GM18505 (cell line): ENCODE results near the gene PPHLN1.

Source experiments
- ATAC-seq: cut with Tn5 transposase; IDR thresholded peaks from one replicate; pipeline ENCODE4 v1.9.1; 2021; ENCODE audit not compliant: unreplicated experiment
- POLR2A ChIP-seq: IDR thresholded peaks from 4 replicates; pipeline ENCODE4 v1.6.1; 2011; ENCODE audit warnings: borderline replicate concordance; ENCODE audit not compliant: insufficient read depth, insufficient read length; ENCODE audit errors: extremely low read depth

PPHLN1 gene

DNA sequence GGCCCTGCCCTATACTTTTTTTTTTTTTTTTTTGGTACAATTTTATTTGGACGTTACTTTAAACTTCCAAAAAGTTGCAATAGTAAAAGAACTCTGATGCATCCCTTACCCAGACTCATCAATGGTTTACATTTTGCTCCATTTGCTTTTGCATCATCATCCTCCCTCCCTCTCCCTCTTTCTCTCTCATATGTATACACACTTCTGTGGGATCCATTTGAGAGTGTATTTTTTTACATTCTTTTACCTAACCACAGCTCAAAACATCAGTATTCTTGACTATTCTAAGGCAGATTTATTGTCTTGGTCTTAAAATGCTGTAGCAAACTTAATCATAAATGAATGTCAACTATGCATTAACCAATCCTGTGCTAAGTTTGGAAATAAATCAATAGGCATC, 152.0 kb downstream of the PPHLN1 start:
- no peak for TF ChIP-seq POLR2A
- ATAC-seq: no peak

DNA sequence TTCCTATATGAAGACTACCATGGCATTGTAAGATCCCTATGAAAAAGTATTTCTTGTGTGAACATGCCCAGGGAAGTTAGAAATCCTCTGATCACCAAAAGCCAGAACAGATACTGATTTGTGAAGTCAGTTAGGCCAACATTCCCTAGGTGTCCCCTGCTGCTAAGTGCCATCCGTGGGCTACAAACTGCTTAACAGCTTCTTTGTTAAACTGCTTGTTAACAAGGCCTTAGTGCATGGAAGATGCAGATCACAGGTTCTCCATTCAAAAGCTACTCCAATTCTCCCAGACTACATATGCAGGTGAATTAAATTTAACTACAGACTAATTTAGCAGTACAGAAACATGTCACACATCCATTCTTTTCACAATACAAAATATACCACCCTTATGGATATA, 155.4 kb downstream of the PPHLN1 start:
- no peak for ATAC-seq
- TF ChIP-seq POLR2A: no peak

DNA sequence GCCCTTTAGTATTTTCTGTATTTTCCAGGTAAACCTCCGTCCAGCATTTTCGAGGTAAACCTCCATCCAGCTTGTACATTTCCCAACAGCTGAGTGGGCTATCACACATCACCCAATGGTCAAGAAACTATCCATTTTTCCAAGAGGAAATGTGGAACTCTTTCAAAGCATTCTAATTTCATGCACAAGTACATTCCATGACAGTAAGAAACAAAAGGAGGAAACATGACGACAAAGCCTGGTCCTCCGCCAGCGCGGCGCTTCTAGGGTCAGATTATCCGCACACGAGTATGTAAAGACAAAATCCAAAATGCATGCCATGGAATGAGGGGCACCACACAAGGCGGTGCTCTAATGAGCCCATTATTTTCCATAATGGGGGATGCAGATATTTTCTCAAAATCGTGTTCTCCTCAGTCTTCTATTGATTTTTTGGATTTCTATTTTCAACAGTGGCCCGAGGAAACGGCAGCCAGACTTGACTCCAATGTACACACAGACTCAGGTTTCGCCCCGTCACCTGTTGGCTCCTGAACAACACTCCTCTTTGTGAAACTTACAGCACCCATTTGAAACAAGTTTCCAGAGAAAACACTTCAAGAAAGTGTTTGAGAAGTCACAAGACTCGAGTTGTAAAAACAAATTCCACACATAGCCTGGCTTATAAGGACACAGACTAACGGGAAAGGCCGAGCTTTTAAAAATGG, 156.2 kb downstream of the PPHLN1 start:
- ATAC-seq: no peak
- TF ChIP-seq POLR2A: no peak

DNA sequence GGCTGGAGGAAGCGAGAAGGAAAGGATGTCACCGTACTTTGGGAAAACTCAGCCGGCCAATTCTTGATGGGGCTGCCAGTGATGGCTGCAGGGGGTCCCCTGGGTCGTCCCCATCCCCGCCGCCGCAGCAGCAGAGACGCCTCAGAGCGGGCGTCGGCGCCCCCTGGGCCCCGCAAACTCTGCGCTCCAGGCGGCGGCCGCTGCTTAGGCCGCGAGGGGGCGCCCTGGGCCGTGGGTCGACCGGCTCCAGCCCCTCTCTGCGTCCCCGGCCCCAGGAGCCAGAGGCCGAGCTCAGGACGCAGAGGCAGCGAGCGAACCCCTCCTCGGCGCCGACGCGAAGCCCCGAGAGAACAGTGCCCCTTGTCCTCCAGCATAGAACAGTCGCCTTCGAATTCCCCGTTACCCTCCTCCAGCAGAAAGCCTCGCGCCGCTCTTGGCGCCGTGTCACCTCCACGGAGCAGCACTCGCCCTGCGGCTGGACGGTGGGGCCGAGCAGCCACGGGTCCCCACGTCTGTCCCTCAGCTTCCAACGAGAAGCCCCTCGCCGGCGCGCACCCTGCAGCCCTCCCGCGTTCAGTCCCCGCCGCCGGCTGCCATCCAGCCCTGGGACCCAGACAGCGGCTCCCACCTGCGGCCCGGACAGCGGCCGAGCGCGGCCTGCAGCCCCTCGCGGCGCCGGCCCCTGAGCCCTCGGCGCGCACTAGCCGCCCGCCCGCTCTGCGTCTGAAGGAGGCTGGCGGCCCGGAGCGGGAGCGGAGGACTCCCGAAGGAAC, 157.0 kb downstream of the PPHLN1 start:
- ATAC-seq: peak; percentile 86
- TF ChIP-seq POLR2A: no peak

DNA sequence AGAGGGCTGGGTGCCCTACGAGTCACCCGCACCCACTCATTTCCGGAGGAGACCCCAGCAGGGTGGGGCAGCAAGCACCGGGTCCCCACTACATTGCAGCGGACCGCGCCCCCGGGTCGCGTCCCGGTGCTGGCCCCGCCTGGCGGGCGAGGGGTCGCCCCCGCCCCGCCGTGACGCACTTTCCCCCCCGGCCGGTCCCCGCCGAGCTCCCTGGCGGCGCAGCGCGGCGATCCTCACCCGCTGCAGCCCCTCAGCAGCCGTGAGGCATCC, 157.5 kb downstream of the PPHLN1 start:
- no peak for TF ChIP-seq POLR2A
- peak; percentile 42 for ATAC-seq

DNA sequence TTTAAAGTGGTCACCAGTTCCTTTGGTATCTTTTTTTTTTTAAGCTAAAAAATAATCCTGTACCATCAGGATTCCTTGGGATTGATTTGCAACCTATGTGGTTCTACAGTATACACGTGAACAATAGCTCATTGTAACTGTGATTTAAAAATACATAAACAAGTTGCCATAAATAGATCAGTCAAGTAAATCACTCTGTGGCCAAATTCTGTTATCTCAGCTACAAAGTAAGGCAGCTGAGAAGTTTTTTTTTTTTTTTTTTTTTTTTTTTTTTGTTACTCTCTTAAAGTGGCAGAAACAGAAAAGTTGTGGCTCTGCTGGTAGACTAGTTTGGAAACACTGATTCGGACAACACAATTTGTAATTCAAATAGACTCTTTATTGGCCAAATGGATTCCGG, 159.0 kb downstream of the PPHLN1 start:
- no peak for TF ChIP-seq POLR2A
- ATAC-seq: no peak

DNA sequence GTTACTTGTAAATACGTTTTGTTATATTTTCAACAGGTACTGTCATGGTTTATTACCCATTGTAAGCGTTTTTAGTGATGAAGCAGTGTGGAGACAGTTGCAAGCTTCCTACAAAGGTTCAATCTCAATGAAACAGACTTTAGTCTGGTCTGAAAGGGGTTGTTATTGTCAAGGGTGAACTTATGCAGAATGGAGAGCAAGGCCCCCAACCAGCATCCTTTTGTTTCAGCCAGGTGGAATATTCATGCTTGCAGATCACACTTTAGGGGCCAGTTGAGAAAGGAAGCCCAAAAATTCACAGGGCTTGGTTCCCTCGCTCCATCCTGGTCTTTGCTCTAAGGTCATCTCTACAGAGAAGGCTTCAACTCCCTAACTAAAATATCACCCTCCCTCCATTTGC, 159.9 kb downstream of the PPHLN1 start:
- no peak for TF ChIP-seq POLR2A
- no peak for ATAC-seq

DNA sequence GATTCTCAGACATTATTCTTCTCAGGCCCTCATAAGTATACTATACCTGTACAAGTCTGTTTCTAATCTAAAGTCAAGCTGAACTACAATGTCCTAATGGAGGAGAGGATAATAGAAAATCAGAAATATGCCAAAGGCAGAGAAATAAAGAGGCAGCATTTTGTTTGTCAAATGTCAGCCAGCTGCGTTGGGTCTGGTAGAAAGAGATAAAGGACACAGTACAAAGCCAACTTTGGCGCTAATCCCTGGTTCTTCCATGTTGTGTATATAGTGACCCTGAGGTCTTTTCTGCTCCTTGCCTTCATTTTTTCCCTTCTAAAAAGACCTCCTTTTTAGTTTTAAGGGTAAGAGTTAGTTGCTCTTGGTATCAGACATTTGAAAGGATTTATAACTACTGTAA, 160.4 kb downstream of the PPHLN1 start:
- no peak for ATAC-seq
- no peak for TF ChIP-seq POLR2A

DNA sequence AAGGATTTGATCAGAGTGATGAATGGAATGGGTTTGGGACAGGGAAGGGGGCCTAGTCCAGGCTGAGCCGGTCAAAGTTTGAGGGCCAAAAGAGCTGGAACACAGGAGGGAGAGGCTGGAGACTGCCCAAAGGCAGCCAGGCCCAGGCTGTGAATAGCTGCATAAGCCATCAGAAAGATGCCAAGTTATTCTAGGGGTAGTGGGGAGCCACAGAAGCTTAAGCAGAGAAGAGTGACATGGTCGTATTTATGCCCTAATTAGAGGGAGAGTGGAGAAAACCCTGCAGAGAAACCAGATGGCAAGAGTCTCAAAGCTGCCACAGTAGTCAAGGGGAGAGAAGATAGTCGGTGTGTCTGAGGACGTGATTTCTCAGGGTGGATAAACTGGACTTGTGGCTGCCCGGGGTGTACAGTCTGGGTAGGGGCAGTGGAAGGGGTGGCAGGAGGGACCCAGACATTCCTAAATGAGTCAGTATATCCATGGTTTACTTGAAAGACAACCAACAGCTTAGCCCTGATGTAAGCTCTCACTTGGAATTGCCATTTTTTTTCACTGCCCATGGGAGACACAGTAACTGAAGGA, 164.4 kb downstream of the PPHLN1 start:
- no peak for ATAC-seq
- no peak for TF ChIP-seq POLR2A
